ENCODE measurements around the gene TCF23.

DNA sequence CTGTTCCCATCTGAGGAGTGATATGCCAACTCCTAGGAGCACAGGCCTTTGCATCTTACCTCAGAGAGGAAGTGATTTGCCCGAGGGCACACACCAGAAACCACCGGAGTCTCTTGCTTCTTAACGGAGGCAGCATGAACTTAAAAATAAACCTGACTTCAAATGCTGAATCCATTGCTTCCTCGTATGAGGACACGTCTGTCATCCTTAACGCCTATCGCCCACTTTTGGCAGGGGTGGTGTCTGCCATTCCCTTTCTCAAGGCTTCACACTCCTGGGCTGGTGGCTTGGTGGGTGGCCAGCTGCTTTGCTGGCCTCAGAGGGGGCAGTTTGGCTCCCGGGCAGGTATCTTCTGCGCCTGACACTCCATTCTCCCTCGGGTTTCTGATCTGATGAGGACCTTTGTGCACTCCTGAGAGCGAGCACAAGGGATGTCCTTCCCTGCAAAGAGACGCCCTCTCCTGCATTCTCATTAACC, 13.3 kb upstream of the TCF23 start:
- TF ChIP-seq, protein P1, sequence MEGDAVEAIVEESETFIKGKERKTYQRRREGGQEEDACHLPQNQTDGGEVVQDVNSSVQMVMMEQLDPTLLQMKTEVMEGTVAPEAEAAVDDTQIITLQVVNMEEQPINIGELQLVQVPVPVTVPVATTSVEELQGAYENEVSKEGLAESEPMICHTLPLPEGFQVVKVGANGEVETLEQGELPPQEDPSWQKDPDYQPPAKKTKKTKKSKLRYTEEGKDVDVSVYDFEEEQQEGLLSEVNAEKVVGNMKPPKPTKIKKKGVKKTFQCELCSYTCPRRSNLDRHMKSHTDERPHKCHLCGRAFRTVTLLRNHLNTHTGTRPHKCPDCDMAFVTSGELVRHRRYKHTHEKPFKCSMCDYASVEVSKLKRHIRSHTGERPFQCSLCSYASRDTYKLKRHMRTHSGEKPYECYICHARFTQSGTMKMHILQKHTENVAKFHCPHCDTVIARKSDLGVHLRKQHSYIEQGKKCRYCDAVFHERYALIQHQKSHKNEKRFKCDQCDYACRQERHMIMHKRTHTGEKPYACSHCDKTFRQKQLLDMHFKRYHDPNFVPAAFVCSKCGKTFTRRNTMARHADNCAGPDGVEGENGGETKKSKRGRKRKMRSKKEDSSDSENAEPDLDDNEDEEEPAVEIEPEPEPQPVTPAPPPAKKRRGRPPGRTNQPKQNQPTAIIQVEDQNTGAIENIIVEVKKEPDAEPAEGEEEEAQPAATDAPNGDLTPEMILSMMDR (IDR thresholded peaks at IDR 0.05), result no peak
- TF ChIP-seq POLR2A (IDR thresholded peaks at IDR 0.05), result no peak

Measured in adrenal gland (tissue), 5 donors.